Activated CD4-positive, alpha-beta T cell treated with anti-CD3 and anti-CD28 coated beads for 48 hours (primary cell): ENCODE measurements around the gene OR10T2.
A peak's percentile ranks its signal among the peaks of the same experiment; 100 is the strongest.
"Not testable (repeated sequence)": the region's sequence is repeated elsewhere in the genome, so short reads cannot be mapped to it uniquely, and the experiment has no call there.

ENCODE experiments used
- DNase-seq: peaks from one replicate; pipeline ENCODE4 v3.0.0-alpha.2; 2020

The OR10T2 gene

GRCh38 chr1:158398818-158399514 is at the start of gene OR10T2:
TSS of gene OR10T2 (minus strand) at chr1:158399466. CDS start at chr1:158399466, 0 bp downstream.
- DNase-seq = no peak

GRCh38 chr1:158445376-158445775 is 46.1 kb upstream of the OR10T2 start:
- no peak for DNase-seq

- no peak for DNase-seq
Observed at GRCh38 chr1:158434741-158435140, 35.5 kb upstream of the OR10T2 start.

- DNase-seq = not testable (repeated sequence)
Observed at GRCh38 chr1:158430163-158430562, 30.9 kb upstream of the OR10T2 start.

- DNase-seq = no peak
Observed at GRCh38 chr1:158426137-158426536, 26.9 kb upstream of the OR10T2 start, which contains the start of gene OR10K2. TSS of gene OR10K2 (minus strand) at chr1:158426237. CDS start at chr1:158420866, 5,371 bp downstream.

GRCh38 chr1:158425027-158425426 is 25.8 kb upstream of the OR10T2 start:
- no peak for DNase-seq

GRCh38 chr1:158422212-158422611 is 22.9 kb upstream of the OR10T2 start:
- DNase-seq = no peak

GRCh38 chr1:158417586-158417985 is 18.3 kb upstream of the OR10T2 start:
- DNase-seq = no peak

- no peak for DNase-seq
Observed at GRCh38 chr1:158414651-158415345, 15.5 kb upstream of the OR10T2 start.

GRCh38 chr1:158407092-158407491 is 7.8 kb upstream of the OR10T2 start:
- DNase-seq = no peak

- DNase-seq = no peak
Observed at GRCh38 chr1:158400871-158401270, 1.6 kb upstream of the OR10T2 start.

- no peak for DNase-seq
Observed at GRCh38 chr1:158396646-158397045, 2.6 kb downstream of the OR10T2 start.

- DNase-seq = no peak
Observed at GRCh38 chr1:158393476-158393875, 5.8 kb downstream of the OR10T2 start.

GRCh38 chr1:158391099-158391498 is 8.2 kb downstream of the OR10T2 start:
- no peak for DNase-seq

- DNase-seq = no peak
Observed at GRCh38 chr1:158390331-158390730, 8.9 kb downstream of the OR10T2 start.

- no peak for DNase-seq
Observed at GRCh38 chr1:158374860-158375259, 24.4 kb downstream of the OR10T2 start.

- not testable (repeated sequence) for DNase-seq
Observed at GRCh38 chr1:158374101-158374500, 25.2 kb downstream of the OR10T2 start.

GRCh38 chr1:158371188-158371953 is 27.9 kb downstream of the OR10T2 start:
- DNase-seq = peak; percentile 63

- no peak for DNase-seq
Observed at GRCh38 chr1:158366783-158367182, 32.5 kb downstream of the OR10T2 start.

- DNase-seq = no peak
Observed at GRCh38 chr1:158362941-158363340, 36.3 kb downstream of the OR10T2 start.

- DNase-seq = no peak
Observed at GRCh38 chr1:158362482-158362881, 36.8 kb downstream of the OR10T2 start.

- DNase-seq = no peak
Observed at GRCh38 chr1:158357441-158357840, 41.8 kb downstream of the OR10T2 start.

- DNase-seq = no peak
Observed at GRCh38 chr1:158356616-158357015, 42.6 kb downstream of the OR10T2 start.
